ENCODE results near the gene PFKFB3.
"Not testable (repeated sequence)": the region's sequence is repeated elsewhere in the genome, so short reads cannot be mapped to it uniquely, and the experiment has no call there.

PFKFB3 gene

GRCh38 chr10:6239213-6239991 lies 36.7 kb downstream of the PFKFB3 start:
- DNase-seq, result no peak

GRCh38 chr10:6240254-6240653 lies 37.5 kb downstream of the PFKFB3 start:
- no peak for DNase-seq

GRCh38 chr10:6242089-6242488 lies 39.4 kb downstream of the PFKFB3 start:
- DNase-seq, result no peak

GRCh38 chr10:6244510-6244909 lies 41.8 kb downstream of the PFKFB3 start:
- no peak for DNase-seq

GRCh38 chr10:6247041-6247712 lies 44.4 kb downstream of the PFKFB3 start:
- no peak for DNase-seq

- not testable (repeated sequence) for DNase-seq
Measured at GRCh38 chr10:6248908-6249307, 46.2 kb downstream of the PFKFB3 start.

GRCh38 chr10:6249698-6250097 lies 47.0 kb downstream of the PFKFB3 start:
- no peak for DNase-seq

GRCh38 chr10:6250745-6251144 lies 48.0 kb downstream of the PFKFB3 start:
- DNase-seq, result no peak

GRCh38 chr10:6254201-6254600 lies 51.5 kb downstream of the PFKFB3 start:
- no peak for DNase-seq

- DNase-seq, result no peak
Measured at GRCh38 chr10:6255548-6256061, 52.9 kb downstream of the PFKFB3 start.

- DNase-seq, result no peak
Measured at GRCh38 chr10:6256439-6256838, 53.7 kb downstream of the PFKFB3 start.

GRCh38 chr10:6259153-6259552 lies 56.4 kb downstream of the PFKFB3 start:
- DNase-seq, result no peak

GRCh38 chr10:6260843-6261242 lies 58.1 kb downstream of the PFKFB3 start:
- no peak for DNase-seq

GRCh38 chr10:6267941-6268340 lies 65.2 kb downstream of the PFKFB3 start:
- no peak for DNase-seq

- no peak for DNase-seq
Measured at GRCh38 chr10:6269432-6269831, 66.7 kb downstream of the PFKFB3 start.

GRCh38 chr10:6269953-6270867 lies 67.5 kb downstream of the PFKFB3 start:
- no peak for DNase-seq

- DNase-seq, result no peak
Measured at GRCh38 chr10:6270951-6271350, 68.2 kb downstream of the PFKFB3 start.

- DNase-seq, result no peak
Measured at GRCh38 chr10:6271663-6272062, 68.9 kb downstream of the PFKFB3 start.

GRCh38 chr10:6272126-6272525 lies 69.4 kb downstream of the PFKFB3 start:
- no peak for DNase-seq

GRCh38 chr10:6273351-6273750 lies 70.6 kb downstream of the PFKFB3 start:
- no peak for DNase-seq

GRCh38 chr10:6274040-6274439 lies 71.3 kb downstream of the PFKFB3 start:
- DNase-seq, result no peak

GRCh38 chr10:6274484-6274883 lies 71.8 kb downstream of the PFKFB3 start:
- no peak for DNase-seq
